ENCODE measurements around the gene DUSP9. TPM values are rescaled to one million over a fixed set of nuclear protein-coding genes. Genes with fewer than 3 reads are reported as not detected.

Gene DUSP9
- total RNA-seq, 2 donors from 2014 or later = not detected

DNA sequence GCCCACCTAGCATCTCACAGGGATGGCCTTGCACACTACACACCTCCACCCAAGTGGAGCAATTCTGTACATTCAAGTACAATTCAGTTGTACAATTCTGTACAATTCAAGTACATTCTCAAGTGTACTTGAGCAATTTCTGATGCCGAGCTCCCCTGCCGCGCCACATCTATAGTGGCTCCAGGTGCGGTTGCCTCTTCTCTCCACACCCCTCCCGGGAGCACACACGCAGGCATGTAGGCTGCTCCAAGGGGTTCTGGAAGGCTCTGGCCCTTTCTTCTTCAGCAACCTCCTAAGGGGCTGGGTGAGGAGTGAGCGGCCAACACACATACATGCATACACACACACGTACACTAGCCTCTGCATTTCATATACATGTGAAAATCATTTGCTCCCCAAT, 18.9 kb upstream of the DUSP9 start:
- intact Hi-C loops (cut with DNase I) = no loop called here
- H3K9me3 ChIP-seq = no peaks in the 10 kb centered on the region
- no peak overlapping the region for H3K27ac ChIP-seq
- WGBS, 2 donors = 88 to 100% methylated on average over 2 to 8 of the region's 8 CpGs
- no peaks in the 10 kb centered on the region for H3K36me3 ChIP-seq (replicated peaks in 1 of 2; ENCODE audit: insufficient read depth in 1 of 2, low read depth in 2 of 2)
- DNase-seq = no peak
- H3K4me1 ChIP-seq = no peaks in the 10 kb centered on the region
- H3K27me3 ChIP-seq = no peaks in the 10 kb centered on the region
- no peak for ATAC-seq
- TF ChIP-seq POLR2A (IDR thresholded peaks at IDR 0.05) = no peak
- TF ChIP-seq, protein P1, sequence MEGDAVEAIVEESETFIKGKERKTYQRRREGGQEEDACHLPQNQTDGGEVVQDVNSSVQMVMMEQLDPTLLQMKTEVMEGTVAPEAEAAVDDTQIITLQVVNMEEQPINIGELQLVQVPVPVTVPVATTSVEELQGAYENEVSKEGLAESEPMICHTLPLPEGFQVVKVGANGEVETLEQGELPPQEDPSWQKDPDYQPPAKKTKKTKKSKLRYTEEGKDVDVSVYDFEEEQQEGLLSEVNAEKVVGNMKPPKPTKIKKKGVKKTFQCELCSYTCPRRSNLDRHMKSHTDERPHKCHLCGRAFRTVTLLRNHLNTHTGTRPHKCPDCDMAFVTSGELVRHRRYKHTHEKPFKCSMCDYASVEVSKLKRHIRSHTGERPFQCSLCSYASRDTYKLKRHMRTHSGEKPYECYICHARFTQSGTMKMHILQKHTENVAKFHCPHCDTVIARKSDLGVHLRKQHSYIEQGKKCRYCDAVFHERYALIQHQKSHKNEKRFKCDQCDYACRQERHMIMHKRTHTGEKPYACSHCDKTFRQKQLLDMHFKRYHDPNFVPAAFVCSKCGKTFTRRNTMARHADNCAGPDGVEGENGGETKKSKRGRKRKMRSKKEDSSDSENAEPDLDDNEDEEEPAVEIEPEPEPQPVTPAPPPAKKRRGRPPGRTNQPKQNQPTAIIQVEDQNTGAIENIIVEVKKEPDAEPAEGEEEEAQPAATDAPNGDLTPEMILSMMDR (IDR thresholded peaks at IDR 0.05) = no peak
- no peak overlapping the region for H3K4me3 ChIP-seq

DNA sequence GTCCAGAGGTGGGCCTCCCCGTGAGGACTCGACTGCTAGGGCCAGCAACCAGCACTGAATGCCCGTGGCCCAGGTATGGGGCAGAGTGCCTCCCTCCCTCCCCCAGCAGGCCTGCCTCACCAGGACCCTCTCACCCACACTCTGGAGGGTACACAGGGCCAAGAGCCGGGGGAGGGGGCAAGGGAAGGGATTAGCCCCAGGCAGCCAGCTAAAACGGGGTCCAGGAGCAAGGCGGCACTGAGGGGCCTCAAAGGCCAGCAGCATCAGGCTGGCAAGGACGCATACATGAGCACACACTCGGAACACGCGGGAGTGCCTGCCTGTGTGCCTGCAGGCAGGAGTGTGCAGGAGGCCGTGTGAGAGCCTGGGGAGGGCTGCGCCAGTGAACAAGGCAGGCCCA, 18.3 kb upstream of the DUSP9 start:
- DNase-seq (no peak), ATAC-seq (no peak)
- WGBS, 2 donors = 80 to 100% methylated on average over 1 to 4 of the region's 12 CpGs
- H3K27ac ChIP-seq = no peak overlapping the region
- no peaks in the 10 kb centered on the region for H3K27me3 ChIP-seq
- intact Hi-C loops (cut with DNase I) = no loop called here
- TF ChIP-seq, protein P1 (IDR thresholded peaks at IDR 0.05) = no peak
- no peak for TF ChIP-seq POLR2A (IDR thresholded peaks at IDR 0.05)
- H3K4me1 ChIP-seq = no peaks in the 10 kb centered on the region
- H3K9me3 ChIP-seq = no peaks in the 10 kb centered on the region
- no peak overlapping the region for H3K4me3 ChIP-seq
- H3K36me3 ChIP-seq (replicated peaks in 1 of 2; ENCODE audit: insufficient read depth in 1 of 2, low read depth in 2 of 2) = no peaks in the 10 kb centered on the region

DNA sequence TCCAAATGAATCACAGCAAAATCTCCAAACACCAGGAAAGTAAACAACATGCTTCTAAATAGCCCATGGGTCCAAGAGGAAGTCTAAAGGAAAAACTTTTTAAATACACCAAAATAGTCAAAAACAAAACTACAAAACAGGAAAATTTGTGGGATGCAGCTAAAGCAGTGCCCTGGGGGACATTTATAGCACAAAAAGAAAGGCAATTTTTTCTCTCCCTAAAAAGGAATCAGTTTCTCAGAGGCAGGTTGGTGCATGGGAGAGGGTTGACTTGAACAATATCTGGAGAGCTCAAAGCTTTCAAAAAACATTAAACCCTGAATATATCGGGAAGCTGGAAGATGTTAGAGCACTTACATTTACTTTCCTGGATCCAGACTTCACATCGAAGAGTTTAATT, 15.7 kb upstream of the DUSP9 start:
- H3K27ac ChIP-seq = no peak overlapping the region
- no peaks in the 10 kb centered on the region for H3K27me3 ChIP-seq
- TF ChIP-seq, protein P1 (IDR thresholded peaks at IDR 0.05) = no peak
- TF ChIP-seq POLR2A (IDR thresholded peaks at IDR 0.05) = no peak
- 85 to 95% methylated on average over 2 of the region's 2 CpGs for WGBS, 2 donors
- no peak overlapping the region for H3K4me3 ChIP-seq
- H3K9me3 ChIP-seq = no peaks in the 10 kb centered on the region
- intact Hi-C loops (cut with DNase I) = no loop called here
- H3K36me3 ChIP-seq (replicated peaks in 1 of 2; ENCODE audit: insufficient read depth in 1 of 2, low read depth in 2 of 2) = no peaks in the 10 kb centered on the region
- ATAC-seq (no peak), DNase-seq (no peak)
- peaks cover 4% of the 10 kb centered on the region for H3K4me1 ChIP-seq

DNA sequence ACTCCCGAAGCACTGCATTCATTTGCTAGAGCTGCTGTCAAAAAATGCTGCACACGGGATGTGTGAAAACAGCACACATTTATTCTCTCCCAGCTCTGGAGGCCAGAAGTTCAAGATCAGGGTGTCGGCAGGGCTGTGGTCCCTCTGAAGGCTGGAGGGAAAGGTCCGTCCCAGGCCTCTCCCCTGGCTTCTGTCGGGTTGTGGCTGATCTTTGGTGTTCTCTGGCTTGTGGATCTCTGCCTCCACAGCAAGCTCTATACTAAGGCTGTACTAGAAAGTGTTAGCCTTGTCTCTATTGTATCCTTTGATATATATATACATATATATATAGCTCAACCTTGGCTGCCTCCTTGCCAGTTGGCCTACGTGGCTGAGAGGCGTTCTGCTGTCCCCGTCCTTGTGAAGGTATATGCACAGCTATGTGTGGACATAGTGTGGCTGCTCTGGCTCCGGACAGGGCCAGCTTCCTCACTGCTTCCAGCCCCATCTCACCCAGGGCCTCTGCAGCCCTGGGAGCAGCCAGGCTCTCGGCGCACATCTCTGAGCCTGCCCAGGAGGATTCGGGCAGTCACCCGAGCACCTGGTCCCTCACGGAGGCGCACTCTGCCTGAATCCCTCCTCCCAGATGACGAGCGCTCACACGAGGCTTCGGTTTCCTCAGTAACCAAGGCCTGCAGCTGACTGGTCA, 15.0 kb upstream of the DUSP9 start:
- no peaks in the 10 kb centered on the region for H3K27me3 ChIP-seq
- H3K9me3 ChIP-seq = no peaks in the 10 kb centered on the region
- DNase-seq (no peak), ATAC-seq (no peak)
- intact Hi-C loops (cut with DNase I) = no loop called here
- WGBS, 2 donors = 91 to 92% methylated on average over 8 to 9 of the region's 19 CpGs
- H3K36me3 ChIP-seq (replicated peaks in 1 of 2; ENCODE audit: insufficient read depth in 1 of 2, low read depth in 2 of 2) = no peaks in the 10 kb centered on the region
- peaks cover 4% of the 10 kb centered on the region for H3K4me1 ChIP-seq
- no peak for TF ChIP-seq POLR2A (IDR thresholded peaks at IDR 0.05)
- TF ChIP-seq, protein P1 (IDR thresholded peaks at IDR 0.05) = no peak
- no peak overlapping the region for H3K27ac ChIP-seq
- no peak overlapping the region for H3K4me3 ChIP-seq

DNA sequence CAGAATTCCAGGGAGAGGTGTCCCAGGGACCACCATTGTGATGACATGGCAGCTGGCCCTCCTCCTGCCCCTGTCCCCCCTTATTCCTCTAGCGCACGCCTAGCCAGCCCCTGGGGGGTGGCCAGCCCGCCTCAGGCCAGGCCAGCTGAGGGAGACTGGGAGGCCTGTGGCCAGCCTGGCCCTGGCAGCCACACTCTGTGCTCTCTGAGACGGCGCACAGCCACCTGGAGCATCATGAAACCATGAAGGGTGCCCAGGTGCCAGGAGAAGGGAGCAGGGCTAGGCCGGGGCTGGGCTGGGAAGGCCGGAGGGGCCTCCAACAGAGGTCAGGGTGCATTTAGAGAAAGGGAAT, 14.4 kb upstream of the DUSP9 start:
- 92 to 100% methylated on average over 2 to 3 of the region's 7 CpGs for WGBS, 2 donors
- Histone ChIP-seq H3K36me3 (replicated peaks in 1 of 2; ENCODE audit: insufficient read depth in 1 of 2, low read depth in 2 of 2) (no peaks in the 10 kb centered on the region), H3K4me1 (peaks cover 4% of the 10 kb centered on the region), H3K9me3 (no peaks in the 10 kb centered on the region), H3K27ac (no peak overlapping the region), H3K4me3 (no peak overlapping the region), H3K27me3 (no peaks in the 10 kb centered on the region)
- intact Hi-C loops (cut with DNase I) = no loop called here
- ATAC-seq (no peak), DNase-seq (no peak)
- no peak for TF ChIP-seq POLR2A (IDR thresholded peaks at IDR 0.05)
- TF ChIP-seq, protein P1 (IDR thresholded peaks at IDR 0.05) = no peak

Data from body of pancreas (tissue), 4 donors.